GM20000 (cell line): ENCODE results near the gene VIPR2.

Experiments
- DNase-seq: peaks from one replicate; pipeline ENCODE4 v3.0.0; 2012; ENCODE audit warnings: low spot score
- CTCF ChIP-seq: IDR thresholded peaks from 2 replicates; pipeline ENCODE4 v1.5.1; 2012; ENCODE audit warnings: mild to moderate bottlenecking, control low read depth; ENCODE audit errors: extremely low read depth, missing control alignments

VIPR2 gene

DNA sequence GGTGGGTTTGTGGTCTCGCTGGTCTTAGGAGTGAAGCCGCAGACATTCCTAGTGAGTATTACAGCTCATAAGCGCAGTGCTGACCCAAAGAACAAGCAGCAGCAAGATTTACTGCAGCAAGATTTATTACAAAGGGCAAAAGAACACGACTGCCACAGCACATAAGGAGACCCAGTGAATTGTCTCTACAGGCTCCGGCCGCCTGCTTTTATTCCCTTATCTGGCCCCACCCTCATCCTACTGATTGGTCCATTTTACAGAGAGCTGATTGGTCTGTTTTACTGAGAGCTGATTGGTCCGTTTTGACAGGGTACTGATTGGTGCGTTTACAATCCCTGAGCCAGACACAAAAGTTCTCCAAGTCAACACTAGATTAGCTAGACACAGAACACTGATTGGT is 82.1 kb downstream of the VIPR2 start:
- TF ChIP-seq CTCF, result no peak
- no peak for DNase-seq

- DNase-seq, result no peak
- no peak for TF ChIP-seq CTCF
Measured at GRCh38 chr7:159061674-159062212, 82.9 kb downstream of the VIPR2 start.

DNA sequence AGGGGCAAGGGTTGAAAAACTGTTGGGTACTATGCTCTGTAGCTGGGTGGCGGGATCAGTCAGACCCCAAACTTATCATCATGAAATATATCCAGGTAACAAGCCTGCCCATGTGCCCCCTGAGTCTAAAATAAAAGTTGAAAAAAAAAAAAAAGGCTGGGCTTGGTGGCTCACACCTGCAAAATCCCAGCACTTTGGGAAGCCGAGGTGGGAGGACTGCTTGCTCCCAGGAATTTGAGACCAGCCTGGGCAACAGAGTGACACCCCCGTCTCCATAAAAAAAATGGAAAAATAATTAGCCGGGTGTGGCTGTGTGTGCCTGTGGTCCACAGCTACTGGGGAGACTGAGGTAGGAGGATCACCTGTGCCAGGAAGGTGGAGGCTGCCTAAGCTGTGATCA is 83.5 kb downstream of the VIPR2 start:
- no peak for DNase-seq
- TF ChIP-seq CTCF, result no peak

GRCh38 chr7:159060440-159060839 is 84.2 kb downstream of the VIPR2 start:
- no peak for DNase-seq
- TF ChIP-seq CTCF, result no peak

- no peak for DNase-seq
- no peak for TF ChIP-seq CTCF
Measured at GRCh38 chr7:159059629-159060028, 85.0 kb downstream of the VIPR2 start.

- DNase-seq, result no peak
- no peak for TF ChIP-seq CTCF
Measured at GRCh38 chr7:159057647-159058046, 87.0 kb downstream of the VIPR2 start.

GRCh38 chr7:159056737-159057136 is 87.9 kb downstream of the VIPR2 start:
- TF ChIP-seq CTCF, result no peak
- no peak for DNase-seq
